HEK293 (cell line): ENCODE results near the gene TXN2.

ENCODE experiments used
- FEZF1 ChIP-seq: fragments of 450-650 bp; formaldehyde crosslinking; IDR thresholded peaks from 2 replicates; pipeline ENCODE4 v1.5.1; 2016; ENCODE audit warnings: missing biosample characterization, missing genetic modification characterization
- HOXA7 ChIP-seq: sonication (generic); formaldehyde crosslinking; IDR thresholded peaks from 2 replicates; pipeline ENCODE4 v1.8.1; 2022; ENCODE audit warnings: missing genetic modification reagents, borderline replicate concordance
- KLF1 ChIP-seq: fragments of 450-650 bp; formaldehyde crosslinking; IDR thresholded peaks from 2 replicates; pipeline ENCODE4 v1.5.1; 2016; ENCODE audit warnings: missing biosample characterization, missing genetic modification characterization
- OVOL3 ChIP-seq: fragments of 450-650 bp; formaldehyde crosslinking; IDR thresholded peaks from 2 replicates; pipeline ENCODE4 v1.5.1; 2016; ENCODE audit warnings: missing biosample characterization, missing genetic modification characterization
- REPIN1 ChIP-seq: fragments of 450-650 bp; formaldehyde crosslinking; IDR thresholded peaks from 2 replicates; pipeline ENCODE4 v1.5.1; 2017; ENCODE audit warnings: missing biosample characterization, missing genetic modification characterization, low read depth
- SCRT1 ChIP-seq: fragments of 450-650 bp; formaldehyde crosslinking; IDR thresholded peaks from 2 replicates; pipeline ENCODE4 v1.5.1; 2016; ENCODE audit warnings: missing biosample characterization, missing genetic modification characterization, borderline replicate concordance
- ZBTB20 ChIP-seq: fragments of 450-650 bp; formaldehyde crosslinking; IDR thresholded peaks from 2 replicates; pipeline ENCODE4 v1.5.1; 2016; ENCODE audit warnings: missing biosample characterization, missing genetic modification characterization
- ZIC2 ChIP-seq: fragments of 450-650 bp; formaldehyde crosslinking; IDR thresholded peaks from 2 replicates; pipeline ENCODE4 v1.5.1; 2016; ENCODE audit warnings: missing biosample characterization, missing genetic modification characterization
- ZNF157 ChIP-seq: fragments of 450-650 bp; formaldehyde crosslinking; IDR thresholded peaks from 2 replicates; pipeline ENCODE4 v1.5.1; 2016; ENCODE audit warnings: missing biosample characterization, missing genetic modification characterization
- ZNF202 ChIP-seq: fragments of 450-650 bp; formaldehyde crosslinking; IDR thresholded peaks from 2 replicates; pipeline ENCODE4 v1.5.1; 2016; ENCODE audit warnings: missing biosample characterization, missing genetic modification characterization, borderline replicate concordance
- ZNF514 ChIP-seq: fragments of 450-650 bp; formaldehyde crosslinking; IDR thresholded peaks from 2 replicates; pipeline ENCODE4 v1.5.1; 2016; ENCODE audit warnings: missing biosample characterization, missing genetic modification characterization
- ZNF530 ChIP-seq: fragments of 450-650 bp; formaldehyde crosslinking; IDR thresholded peaks from 2 replicates; pipeline ENCODE4 v1.5.1; 2016; ENCODE audit warnings: low read depth, missing biosample characterization, missing genetic modification characterization
- ZNF555 ChIP-seq: fragments of 450-650 bp; formaldehyde crosslinking; conservative IDR thresholded peaks from 2 replicates; pipeline ENCODE4 v1.5.1; 2017; ENCODE audit warnings: missing biosample characterization, mild to moderate bottlenecking, missing genetic modification characterization, inconsistent platforms
- ZNF626 ChIP-seq: fragments of 450-650 bp; sonication (Bioruptor Pico); formaldehyde crosslinking; IDR thresholded peaks from 2 replicates; pipeline ENCODE4 v1.5.1; 2018; ENCODE audit warnings: missing biosample characterization, missing genetic modification characterization, inconsistent platforms
- ZNF654 ChIP-seq: fragments of 450-650 bp; formaldehyde crosslinking; IDR thresholded peaks from 2 replicates; pipeline ENCODE4 v1.5.1; 2016; ENCODE audit warnings: low read depth, missing biosample characterization, missing genetic modification characterization
- ZNF777 ChIP-seq: fragments of 450-650 bp; formaldehyde crosslinking; IDR thresholded peaks from 2 replicates; pipeline ENCODE4 v1.5.1; 2017; ENCODE audit warnings: missing biosample characterization, missing genetic modification characterization, borderline replicate concordance
- ZSCAN23 ChIP-seq: fragments of 450-650 bp; formaldehyde crosslinking; IDR thresholded peaks from 2 replicates; pipeline ENCODE4 v1.5.1; 2016; ENCODE audit warnings: missing biosample characterization, missing genetic modification characterization
- TF ChIP-seq, protein P1 (sequence below): fragments of 450-650 bp; formaldehyde crosslinking; IDR thresholded peaks from 2 replicates; pipeline ENCODE4 v1.5.1; 2016; ENCODE audit warnings: missing biosample characterization, missing genetic modification characterization
- TF ChIP-seq, protein P2 (sequence below): fragments of 450-650 bp; formaldehyde crosslinking; IDR thresholded peaks from 2 replicates; pipeline ENCODE4 v1.5.1; 2017; ENCODE audit warnings: missing biosample characterization, missing genetic modification characterization
- TF ChIP-seq, protein P3 (sequence below): fragments of 450-650 bp; formaldehyde crosslinking; IDR thresholded peaks from 2 replicates; pipeline ENCODE4 v1.5.1; 2016; ENCODE audit warnings: missing biosample characterization, missing genetic modification characterization
- TF ChIP-seq, protein P4 (sequence below): fragments of 450-650 bp; IDR thresholded peaks from 2 replicates; pipeline ENCODE4 v1.5.1; 2018; ENCODE audit warnings: missing biosample characterization, mild to moderate bottlenecking, missing genetic modification characterization
- TF ChIP-seq, protein P5 (sequence below): fragments of 450-650 bp; formaldehyde crosslinking; conservative IDR thresholded peaks from 2 replicates; pipeline ENCODE4 v1.5.1; 2016; ENCODE audit warnings: low read depth, missing biosample characterization, missing genetic modification characterization
- TF ChIP-seq, protein P6 (sequence below): fragments of 450-650 bp; formaldehyde crosslinking; IDR thresholded peaks from 2 replicates; pipeline ENCODE4 v1.5.1; 2017; ENCODE audit warnings: missing biosample characterization, mild to moderate bottlenecking, missing genetic modification characterization, moderate library complexity
- TF ChIP-seq, protein P7 (sequence below): fragments of 450-650 bp; formaldehyde crosslinking; IDR thresholded peaks from 2 replicates; pipeline ENCODE4 v1.5.1; 2016; ENCODE audit warnings: missing biosample characterization, missing genetic modification characterization

Gene TXN2

DNA sequence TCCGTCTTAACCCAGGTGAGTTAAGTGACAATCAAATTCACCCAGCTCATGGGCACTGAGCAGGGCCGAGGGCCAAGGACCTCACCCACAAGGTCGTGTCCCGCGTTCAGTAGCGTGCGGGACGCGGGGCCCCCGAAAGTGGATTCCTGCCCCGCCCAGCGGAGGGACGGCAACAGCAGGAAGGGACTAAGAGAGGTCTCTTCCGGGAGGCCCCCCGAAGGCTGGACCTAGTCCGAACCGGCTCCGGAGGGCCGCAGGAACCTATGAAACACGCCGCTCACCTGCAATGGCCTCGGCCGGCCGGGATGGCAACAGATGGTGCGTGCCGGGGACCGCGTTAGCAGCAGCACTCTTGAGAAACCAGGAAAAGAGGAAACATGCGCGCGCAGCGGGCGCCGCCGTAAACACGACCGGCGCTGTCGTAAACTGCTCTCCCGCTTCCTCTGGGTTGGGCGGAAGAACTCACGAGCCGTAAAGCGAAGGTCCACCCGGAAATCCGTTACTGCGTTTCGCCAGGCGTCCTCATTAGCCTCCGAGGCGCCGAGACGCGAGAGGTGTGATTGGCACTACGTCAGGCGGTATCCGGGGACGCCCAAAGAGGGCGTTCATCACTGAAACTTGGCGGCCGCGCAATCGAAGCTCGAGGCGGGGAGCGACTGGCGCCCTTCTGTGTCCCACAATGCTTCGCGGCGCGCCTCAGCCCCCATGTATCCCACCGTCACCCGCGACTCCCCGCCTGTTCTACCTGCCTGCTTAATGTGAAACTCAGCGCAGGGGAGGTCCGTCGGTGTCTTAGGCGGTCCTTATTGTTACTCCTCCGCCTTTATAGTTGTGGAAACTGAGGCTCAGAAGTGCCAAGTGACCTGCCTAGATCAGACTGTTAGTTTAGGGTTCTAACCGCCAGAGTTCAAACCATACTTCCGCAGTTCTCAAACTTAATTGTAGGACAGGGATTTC lies 47.6 kb upstream of the TXN2 start, which contains the start of gene EIF3D (continued):
- TF ChIP-seq REPIN1 (tag by site-specific recombination) (peak; percentile 62; the same call in 1 of the 2 replicates), ZNF514 (tag by site-specific recombination) (no peak), HOXA7 (no peak), OVOL3 (tag by site-specific recombination) (peak; percentile 64; the same call in 1 of the 2 replicates), ZNF626 (no peak), ZNF654 (tag by site-specific recombination) (no peak), ZIC2 (peak; percentile 84), SCRT1 (tag by site-specific recombination) (peak; percentile 97), ZNF777 (tag by site-specific recombination) (no peak), ZNF555 (no peak), FEZF1 (tag by site-specific recombination) (no peak), ZNF530 (no peak), ZSCAN23 (tag by site-specific recombination) (peak; percentile 71; the same call in 1 of the 2 replicates), KLF1 (tag by site-specific recombination) (peak; percentile 89), ZNF202 (no peak), ZNF157 (tag by site-specific recombination) (no peak), ZBTB20 (tag by site-specific recombination) (peak; percentile 97)
- TF ChIP-seq, protein P1, sequence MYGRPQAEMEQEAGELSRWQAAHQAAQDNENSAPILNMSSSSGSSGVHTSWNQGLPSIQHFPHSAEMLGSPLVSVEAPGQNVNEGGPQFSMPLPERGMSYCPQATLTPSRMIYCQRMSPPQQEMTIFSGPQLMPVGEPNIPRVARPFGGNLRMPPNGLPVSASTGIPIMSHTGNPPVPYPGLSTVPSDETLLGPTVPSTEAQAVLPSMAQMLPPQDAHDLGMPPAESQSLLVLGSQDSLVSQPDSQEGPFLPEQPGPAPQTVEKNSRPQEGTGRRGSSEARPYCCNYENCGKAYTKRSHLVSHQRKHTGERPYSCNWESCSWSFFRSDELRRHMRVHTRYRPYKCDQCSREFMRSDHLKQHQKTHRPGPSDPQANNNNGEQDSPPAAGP (tag by site-specific recombination): peak; percentile 82
- TF ChIP-seq, protein P2, sequence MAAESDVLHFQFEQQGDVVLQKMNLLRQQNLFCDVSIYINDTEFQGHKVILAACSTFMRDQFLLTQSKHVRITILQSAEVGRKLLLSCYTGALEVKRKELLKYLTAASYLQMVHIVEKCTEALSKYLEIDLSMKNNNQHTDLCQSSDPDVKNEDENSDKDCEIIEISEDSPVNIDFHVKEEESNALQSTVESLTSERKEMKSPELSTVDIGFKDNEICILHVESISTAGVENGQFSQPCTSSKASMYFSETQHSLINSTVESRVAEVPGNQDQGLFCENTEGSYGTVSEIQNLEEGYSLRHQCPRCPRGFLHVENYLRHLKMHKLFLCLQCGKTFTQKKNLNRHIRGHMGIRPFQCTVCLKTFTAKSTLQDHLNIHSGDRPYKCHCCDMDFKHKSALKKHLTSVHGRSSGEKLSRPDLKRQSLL: 0 out of 2 replicates have a peak, but pooled peaks have one; percentile 22
- TF ChIP-seq, protein P3, sequence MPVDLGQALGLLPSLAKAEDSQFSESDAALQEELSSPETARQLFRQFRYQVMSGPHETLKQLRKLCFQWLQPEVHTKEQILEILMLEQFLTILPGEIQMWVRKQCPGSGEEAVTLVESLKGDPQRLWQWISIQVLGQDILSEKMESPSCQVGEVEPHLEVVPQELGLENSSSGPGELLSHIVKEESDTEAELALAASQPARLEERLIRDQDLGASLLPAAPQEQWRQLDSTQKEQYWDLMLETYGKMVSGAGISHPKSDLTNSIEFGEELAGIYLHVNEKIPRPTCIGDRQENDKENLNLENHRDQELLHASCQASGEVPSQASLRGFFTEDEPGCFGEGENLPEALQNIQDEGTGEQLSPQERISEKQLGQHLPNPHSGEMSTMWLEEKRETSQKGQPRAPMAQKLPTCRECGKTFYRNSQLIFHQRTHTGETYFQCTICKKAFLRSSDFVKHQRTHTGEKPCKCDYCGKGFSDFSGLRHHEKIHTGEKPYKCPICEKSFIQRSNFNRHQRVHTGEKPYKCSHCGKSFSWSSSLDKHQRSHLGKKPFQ (tag by site-specific recombination): peak; percentile 75; the same call in 1 of the 2 replicates
- TF ChIP-seq, protein P4, sequence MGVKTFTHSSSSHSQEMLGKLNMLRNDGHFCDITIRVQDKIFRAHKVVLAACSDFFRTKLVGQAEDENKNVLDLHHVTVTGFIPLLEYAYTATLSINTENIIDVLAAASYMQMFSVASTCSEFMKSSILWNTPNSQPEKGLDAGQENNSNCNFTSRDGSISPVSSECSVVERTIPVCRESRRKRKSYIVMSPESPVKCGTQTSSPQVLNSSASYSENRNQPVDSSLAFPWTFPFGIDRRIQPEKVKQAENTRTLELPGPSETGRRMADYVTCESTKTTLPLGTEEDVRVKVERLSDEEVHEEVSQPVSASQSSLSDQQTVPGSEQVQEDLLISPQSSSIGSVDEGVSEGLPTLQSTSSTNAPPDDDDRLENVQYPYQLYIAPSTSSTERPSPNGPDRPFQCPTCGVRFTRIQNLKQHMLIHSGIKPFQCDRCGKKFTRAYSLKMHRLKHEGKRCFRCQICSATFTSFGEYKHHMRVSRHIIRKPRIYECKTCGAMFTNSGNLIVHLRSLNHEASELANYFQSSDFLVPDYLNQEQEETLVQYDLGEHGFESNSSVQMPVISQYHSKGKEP (tag by site-specific recombination): no peak
- TF ChIP-seq, protein P5, sequence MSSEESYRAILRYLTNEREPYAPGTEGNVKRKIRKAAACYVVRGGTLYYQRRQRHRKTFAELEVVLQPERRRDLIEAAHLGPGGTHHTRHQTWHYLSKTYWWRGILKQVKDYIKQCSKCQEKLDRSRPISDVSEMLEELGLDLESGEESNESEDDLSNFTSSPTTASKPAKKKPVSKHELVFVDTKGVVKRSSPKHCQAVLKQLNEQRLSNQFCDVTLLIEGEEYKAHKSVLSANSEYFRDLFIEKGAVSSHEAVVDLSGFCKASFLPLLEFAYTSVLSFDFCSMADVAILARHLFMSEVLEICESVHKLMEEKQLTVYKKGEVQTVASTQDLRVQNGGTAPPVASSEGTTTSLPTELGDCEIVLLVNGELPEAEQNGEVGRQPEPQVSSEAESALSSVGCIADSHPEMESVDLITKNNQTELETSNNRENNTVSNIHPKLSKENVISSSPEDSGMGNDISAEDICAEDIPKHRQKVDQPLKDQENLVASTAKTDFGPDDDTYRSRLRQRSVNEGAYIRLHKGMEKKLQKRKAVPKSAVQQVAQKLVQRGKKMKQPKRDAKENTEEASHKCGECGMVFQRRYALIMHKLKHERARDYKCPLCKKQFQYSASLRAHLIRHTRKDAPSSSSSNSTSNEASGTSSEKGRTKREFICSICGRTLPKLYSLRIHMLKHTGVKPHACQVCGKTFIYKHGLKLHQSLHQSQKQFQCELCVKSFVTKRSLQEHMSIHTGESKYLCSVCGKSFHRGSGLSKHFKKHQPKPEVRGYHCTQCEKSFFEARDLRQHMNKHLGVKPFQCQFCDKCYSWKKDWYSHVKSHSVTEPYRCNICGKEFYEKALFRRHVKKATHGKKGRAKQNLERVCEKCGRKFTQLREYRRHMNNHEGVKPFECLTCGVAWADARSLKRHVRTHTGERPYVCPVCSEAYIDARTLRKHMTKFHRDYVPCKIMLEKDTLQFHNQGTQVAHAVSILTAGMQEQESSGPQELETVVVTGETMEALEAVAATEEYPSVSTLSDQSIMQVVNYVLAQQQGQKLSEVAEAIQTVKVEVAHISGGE (tag by site-specific recombination): peak; percentile 98
- TF ChIP-seq, protein P6, sequence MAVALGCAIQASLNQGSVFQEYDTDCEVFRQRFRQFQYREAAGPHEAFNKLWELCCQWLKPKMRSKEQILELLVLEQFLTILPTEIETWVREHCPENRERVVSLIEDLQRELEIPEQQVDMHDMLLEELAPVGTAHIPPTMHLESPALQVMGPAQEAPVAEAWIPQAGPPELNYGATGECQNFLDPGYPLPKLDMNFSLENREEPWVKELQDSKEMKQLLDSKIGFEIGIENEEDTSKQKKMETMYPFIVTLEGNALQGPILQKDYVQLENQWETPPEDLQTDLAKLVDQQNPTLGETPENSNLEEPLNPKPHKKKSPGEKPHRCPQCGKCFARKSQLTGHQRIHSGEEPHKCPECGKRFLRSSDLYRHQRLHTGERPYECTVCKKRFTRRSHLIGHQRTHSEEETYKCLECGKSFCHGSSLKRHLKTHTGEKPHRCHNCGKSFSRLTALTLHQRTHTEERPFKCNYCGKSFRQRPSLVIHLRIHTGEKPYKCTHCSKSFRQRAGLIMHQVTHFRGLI (tag by site-specific recombination): peak; percentile 50; the same call in 1 of the 2 replicates
- TF ChIP-seq, protein P7, sequence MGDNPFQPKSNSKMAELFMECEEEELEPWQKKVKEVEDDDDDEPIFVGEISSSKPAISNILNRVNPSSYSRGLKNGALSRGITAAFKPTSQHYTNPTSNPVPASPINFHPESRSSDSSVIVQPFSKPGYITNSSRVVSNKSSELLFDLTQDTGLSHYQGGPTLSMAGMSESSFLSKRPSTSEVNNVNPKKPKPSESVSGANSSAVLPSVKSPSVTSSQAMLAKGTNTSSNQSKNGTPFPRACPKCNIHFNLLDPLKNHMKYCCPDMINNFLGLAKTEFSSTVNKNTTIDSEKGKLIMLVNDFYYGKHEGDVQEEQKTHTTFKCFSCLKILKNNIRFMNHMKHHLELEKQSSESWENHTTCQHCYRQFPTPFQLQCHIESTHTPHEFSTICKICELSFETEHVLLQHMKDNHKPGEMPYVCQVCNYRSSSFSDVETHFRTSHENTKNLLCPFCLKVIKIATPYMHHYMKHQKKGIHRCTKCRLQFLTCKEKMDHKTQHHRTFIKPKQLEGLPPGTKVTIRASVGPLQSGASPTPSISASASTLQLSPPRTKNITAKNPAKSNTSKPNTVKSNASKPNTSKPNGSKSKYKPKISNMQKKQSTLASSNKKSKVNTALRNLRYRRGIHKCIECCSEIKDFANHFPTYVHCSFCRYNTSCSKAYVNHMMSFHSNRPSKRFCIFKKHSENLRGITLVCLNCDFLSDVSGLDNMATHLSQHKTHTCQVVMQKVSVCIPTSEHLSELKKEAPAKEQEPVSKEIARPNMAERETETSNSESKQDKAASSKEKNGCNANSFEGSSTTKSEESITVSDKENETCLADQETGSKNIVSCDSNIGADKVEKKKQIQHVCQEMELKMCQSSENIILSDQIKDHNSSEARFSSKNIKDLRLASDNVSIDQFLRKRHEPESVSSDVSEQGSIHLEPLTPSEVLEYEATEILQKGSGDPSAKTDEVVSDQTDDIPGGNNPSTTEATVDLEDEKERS: 0 out of 2 replicates have a peak, but pooled peaks have one; percentile 6
